ENCODE measurements around the gene CASQ2. TPM values are rescaled to one million over a fixed set of nuclear protein-coding genes. Genes with fewer than 3 reads are reported as not detected.

CASQ2 gene
- total RNA-seq, 1 experiment from 2014 or later: not detected

GRCh38 chr1:115652236-115652788 lies 116.2 kb downstream of the CASQ2 start:
- H3K4me2 ChIP-seq (ENCODE audit: low read length): no peak overlapping the region
- no peaks in the 10 kb centered on the region for H3K27me3 ChIP-seq (ENCODE audit: insufficient read depth, low read length)
- CTCF ChIA-PET: no interaction called here
- DNase-seq (ENCODE audit: low read depth, low spot score) (no peak), ATAC-seq (no peak)
- H3K36me3 ChIP-seq (ENCODE audit: control insufficient read depth in 1 of 2, insufficient read depth in 2 of 2, low read length in 2 of 2): peaks cover 9 to 17% of the 10 kb centered on the region in 2 experiments; a peak in 3 of 4 replicates
- intact Hi-C loops (cut with micrococcal nuclease): no loop called here
- no peak overlapping the region for H3K27ac ChIP-seq (ENCODE audit: low read depth, low read length)
- no peaks in the 10 kb centered on the region for H4K20me1 ChIP-seq (ENCODE audit: insufficient read depth)
- no TSS peak for BruUV-seq (replicated peaks)
- H3K9me3 ChIP-seq (ENCODE audit: control insufficient read depth in 1 of 2, insufficient read depth in 1 of 2, low read depth in 1 of 2, low read length in 2 of 2): no peaks in the 10 kb centered on the region
- no peaks in the 10 kb centered on the region for H3K9me2 ChIP-seq (ENCODE audit: insufficient read depth)
- no peak overlapping the region for H2AFZ ChIP-seq (ENCODE audit: low read depth, low read length, poor library complexity, severe bottlenecking)
- H3K9ac ChIP-seq (ENCODE audit: low read length): no peak overlapping the region
- no peak for TF ChIP-seq REST (IDR thresholded peaks at IDR 0.05; ENCODE audit: low read depth)
- TF ChIP-seq FOSL1 (IDR thresholded peaks at IDR 0.05; ENCODE audit: low read depth): no peak
- TF ChIP-seq CEBPB (IDR thresholded peaks at IDR 0.05; ENCODE audit: low read depth): no peak
- TF ChIP-seq POLR2AphosphoS5 (IDR thresholded peaks at IDR 0.05; ENCODE audit: low read depth, low read length): no peak
- no peak for TF ChIP-seq EZH2phosphoT487 (IDR thresholded peaks at IDR 0.05; ENCODE audit: borderline replicate concordance)
- TF ChIP-seq EZH2 (IDR thresholded peaks at IDR 0.05): no peak
- TF ChIP-seq POLR2A (IDR thresholded peaks at IDR 0.05; ENCODE audit: borderline replicate concordance, extremely low read depth, insufficient read depth, insufficient read length): no peak
- TF ChIP-seq ZBTB33 (IDR thresholded peaks at IDR 0.05; ENCODE audit: extremely low read depth, insufficient replicate concordance, low read length): no peak
- POLR2A ChIA-PET: no interaction called here
- RAD21 ChIA-PET (ENCODE audit: low non-redundant PET in 1 of 2, low total read pairs in 2 of 2, uncharacterized antibody in 2 of 2, unreplicated experiment in 2 of 2): no interaction called here
- peaks cover 6 to 7% of the 10 kb centered on the region in 2 experiments; a peak in 2 of 4 replicates for H3K4me1 ChIP-seq (ENCODE audit: control insufficient read depth in 1 of 2, insufficient read depth in 2 of 2, low read length in 2 of 2)
- peaks cover 77% of the 10 kb centered on the region for H3K79me2 ChIP-seq (ENCODE audit: insufficient read depth, low read length)
- no peak overlapping the region for H3K4me3 ChIP-seq (replicated peaks in 1 of 2; ENCODE audit: low read depth in 1 of 2, low read length in 2 of 2)
